K562 (cell line): ENCODE results near the gene PAIP2. TPM values are rescaled to one million over a fixed set of nuclear protein-coding genes. Genes with fewer than 3 reads are reported as not detected.

ENCODE experiments used
- MGA ChIP-seq: fragments of 450-650 bp; IDR thresholded peaks from 2 replicates; pipeline ENCODE4 v1.6.1; 2016; ENCODE audit warnings: mild to moderate bottlenecking, moderate library complexity
- RBM15 ChIP-seq: fragments of 200-400 bp; formaldehyde crosslinking; IDR thresholded peaks from 2 replicates; pipeline ENCODE4 v1.6.1; 2018; ENCODE audit warnings: mild to moderate bottlenecking, low read length, moderate library complexity; ENCODE audit not compliant: insufficient read depth
- polyA plus RNA-seq, 8 experiments: library from polyadenylated mRNA; depleted of rRNA in 4 of 8; stranded (reverse) in 5 of 8; unstranded in 3 of 8; fragments of >200 nt; fragmentation: Nextera tagmentation in 2 of 8; fragmentation: Illumina TruSeq in 1 of 8; extraction: Ambion mirVana in 2 of 8; extraction: Trizol in 1 of 8; gene quantifications; 2 replicates each; pipeline versions ENCODE4 v1.2.1 to v1.2.3, GENCODE V29; 2011 to 2014; ENCODE audit warnings: inconsistent platforms in 1 of 8, missing spikeins in 1 of 8
- total RNA-seq, 7 experiments: library from RNA; depleted of rRNA in 6 of 7; stranded (reverse); fragments of >200 nt in 6 of 7; fragmentation: Illumina TruSeq in 2 of 7; extraction: Trizol in 2 of 7; gene quantifications; 2 replicates each; pipeline versions ENCODE4 v1.2.1 to v1.2.3, GENCODE V29; 2011 to 2021; ENCODE audit warnings: low replicate concordance in 1 of 7

PAIP2 gene
- total and polyA plus RNA-seq, 9 of the 15 experiments (the other 6 are each of a cell fraction or from before 2014, with no cell fraction given), result 78.3 to 187 (median 128) TPM

GRCh38 chr5:139390639-139391569 lies 49.2 kb downstream of the PAIP2 start (continued):
- no peak for TF ChIP-seq RBM15
- no peak for TF ChIP-seq MGA
